Stimulated activated CD8-positive, alpha-beta memory T cell treated with anti-CD3 and anti-CD28 coated beads, Interleukin-12 subunit alpha, Interleukin-12 subunit beta, amount 100 ng/mL, for 24 hours (primary cell): Measurements from ENCODE around the gene CFAP20.

Experiments used
- DNase-seq: peaks from one replicate; pipeline ENCODE4 v3.0.0-alpha.2; 2020; ENCODE audit errors: extremely low read depth

CFAP20 gene

DNA sequence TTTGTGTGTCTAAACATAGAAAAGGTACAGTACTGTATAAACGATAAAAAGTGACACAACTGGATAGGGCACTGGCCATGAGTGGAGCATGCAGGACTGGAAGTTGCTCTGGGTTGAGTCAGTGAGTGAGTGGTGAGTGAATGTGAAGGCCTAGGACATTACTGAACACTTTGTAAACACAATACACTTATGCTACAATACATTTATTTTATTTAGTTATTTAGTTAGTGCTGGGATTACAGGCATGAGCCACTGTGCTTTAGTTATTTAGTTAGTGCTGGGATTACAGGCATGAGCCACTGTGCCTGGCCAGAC is 4.6 kb downstream of the CFAP20 start:
- DNase-seq = no peak

DNA sequence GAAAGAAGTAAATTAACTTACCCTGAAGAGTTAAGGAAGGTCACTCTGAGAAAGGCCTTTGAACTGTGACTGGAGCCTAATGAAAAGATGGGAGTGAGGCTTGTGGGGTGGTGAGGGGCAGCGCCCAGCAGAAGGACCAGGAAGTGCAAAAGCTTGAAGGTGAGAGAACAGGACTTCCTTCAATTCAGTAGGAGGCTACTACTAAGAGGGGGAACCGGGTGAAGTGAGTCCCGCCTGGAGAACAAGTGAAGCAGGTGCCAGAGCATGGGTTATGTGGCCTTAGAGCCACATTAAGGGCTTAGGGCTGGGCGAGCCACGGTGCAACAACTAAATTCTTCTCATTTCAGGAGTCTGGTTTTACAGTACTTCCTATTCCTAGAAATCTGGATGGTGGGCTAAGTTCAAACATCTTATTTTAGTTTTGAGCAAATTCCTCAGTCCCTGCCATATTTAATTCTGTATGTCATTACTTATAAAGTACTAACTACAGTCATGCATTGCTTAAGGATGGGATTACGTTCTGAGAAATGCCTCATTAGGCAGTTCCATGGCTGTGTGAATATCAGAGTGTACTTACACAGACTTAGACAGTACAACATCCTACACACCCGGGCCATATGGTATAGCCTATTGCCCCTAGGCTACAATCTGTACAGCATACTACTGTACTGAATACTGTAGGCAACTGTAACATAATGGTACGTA is 5.1 kb downstream of the CFAP20 start:
- no peak for DNase-seq

DNA sequence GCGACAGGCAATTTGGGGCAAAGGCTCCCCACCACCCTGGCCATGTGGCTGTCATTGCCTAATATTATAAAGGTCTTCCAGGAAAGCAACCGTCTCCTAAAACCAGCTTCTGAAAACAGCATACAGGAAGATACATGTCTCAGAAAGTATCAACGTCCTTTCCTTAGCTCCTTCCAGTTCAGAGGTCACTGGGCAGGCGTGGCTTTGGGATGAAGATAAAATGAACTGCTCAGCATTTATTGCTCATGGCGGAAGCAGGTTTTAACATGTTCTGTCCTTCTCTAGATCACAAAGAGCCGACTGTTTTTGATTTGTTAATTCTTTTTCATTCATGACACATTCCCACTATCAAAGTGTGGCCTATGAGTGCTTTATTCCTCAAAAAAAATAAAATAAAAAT is 8.0 kb downstream of the CFAP20 start:
- no peak for DNase-seq

DNA sequence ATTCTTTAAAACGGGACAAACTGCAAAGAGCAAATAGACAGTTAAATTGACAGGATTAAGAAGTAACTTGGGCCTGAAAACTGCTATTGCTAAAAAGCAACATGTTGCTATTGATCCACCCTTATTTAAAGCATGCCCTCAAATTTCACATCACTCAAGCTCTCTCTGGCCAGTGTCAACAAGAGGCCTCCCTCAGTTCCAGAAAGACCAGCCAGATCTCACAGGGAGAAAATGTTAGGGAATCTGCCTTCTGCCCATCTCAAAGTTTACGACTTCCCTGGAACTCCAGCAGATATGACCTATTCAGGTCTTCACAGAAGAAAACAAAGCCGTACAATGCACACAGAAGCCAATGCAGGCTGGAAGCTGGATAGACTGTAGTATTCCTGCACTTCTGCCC is 8.9 kb downstream of the CFAP20 start:
- DNase-seq = no peak

DNA sequence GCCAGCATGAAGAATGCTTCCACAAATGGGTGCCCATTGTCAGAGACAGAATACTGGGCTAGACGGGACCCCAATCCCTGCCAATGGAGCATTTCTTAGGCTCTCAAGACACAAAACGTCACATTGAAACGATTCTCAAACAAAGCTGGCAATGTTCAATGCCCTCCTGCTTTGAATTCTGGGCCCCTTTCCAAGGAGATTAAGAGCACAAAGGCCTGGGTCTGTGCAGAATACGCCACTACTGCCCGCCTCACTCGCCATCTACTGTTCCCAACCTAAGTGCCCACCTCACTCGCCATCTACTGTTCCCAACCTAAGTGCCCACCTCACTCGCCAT is 9.7 kb downstream of the CFAP20 start:
- no peak for DNase-seq

DNA sequence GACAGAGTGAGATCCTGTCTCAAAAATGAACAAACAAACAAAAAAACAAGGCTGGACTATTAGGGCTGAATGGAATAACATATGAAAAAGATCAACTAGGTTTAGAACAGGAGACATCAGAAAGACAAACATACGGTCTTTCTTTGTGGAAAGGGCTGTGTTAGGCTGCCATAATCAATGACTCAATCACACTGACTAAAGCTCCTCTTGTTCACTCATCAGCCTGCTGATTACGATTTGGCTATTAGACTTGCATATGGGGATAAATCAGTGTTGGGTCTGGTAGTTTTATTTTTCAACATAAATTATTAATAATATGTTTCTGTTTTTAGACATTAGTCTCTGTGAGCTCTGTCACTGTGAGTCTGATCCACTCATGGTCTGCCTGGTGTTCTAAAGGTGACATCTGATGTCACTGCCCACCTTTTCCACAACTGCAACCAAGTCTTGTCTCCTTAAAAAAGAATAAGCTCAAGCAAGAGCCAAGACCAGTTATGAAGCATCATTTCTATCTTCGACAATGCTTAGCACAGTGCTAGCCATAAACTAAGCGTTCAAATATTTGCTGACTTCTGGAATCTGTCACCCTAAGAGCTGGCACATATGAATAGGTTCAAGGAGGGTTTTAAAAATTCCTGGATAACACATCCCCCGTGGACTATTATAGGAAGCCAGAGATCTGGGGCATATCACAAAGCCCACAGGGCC is 10.2 kb downstream of the CFAP20 start:
- DNase-seq = no peak

DNA sequence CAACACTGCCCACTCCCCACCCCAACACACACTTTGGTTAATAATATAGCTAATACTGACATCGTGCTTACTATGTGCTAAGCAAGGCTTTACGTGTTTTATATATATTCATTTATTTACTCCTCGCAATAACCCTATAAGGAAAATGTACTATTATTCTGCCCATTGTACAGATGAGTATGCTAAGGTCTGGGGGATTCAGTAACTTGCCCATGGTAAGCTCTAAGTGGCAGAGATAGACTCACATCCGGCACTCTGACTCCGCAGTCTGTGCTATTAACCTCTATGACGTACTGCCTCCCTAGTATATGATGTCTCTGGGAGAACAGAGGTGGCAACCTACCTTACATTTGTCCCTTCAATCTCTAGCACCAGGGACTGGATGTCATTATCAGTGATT is 12.7 kb downstream of the CFAP20 start:
- no peak for DNase-seq

DNA sequence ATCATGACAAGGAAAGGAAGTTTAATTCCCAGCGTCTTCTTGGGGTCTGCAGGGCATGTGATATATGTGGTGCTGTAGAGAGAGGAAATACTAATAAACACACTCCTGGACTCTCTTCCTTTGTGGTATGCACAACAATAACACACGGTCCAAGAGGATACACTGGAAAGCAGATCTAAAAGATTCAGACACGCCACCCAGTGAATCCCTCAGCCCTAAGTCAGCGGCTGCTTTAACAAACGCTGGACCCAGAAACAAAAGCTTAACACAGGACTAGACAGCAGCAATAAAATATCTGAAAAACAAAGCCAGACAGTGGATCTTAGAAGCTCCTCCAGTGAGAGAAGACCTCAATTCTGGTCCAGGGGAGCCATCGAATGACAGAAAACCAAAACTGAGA is 13.1 kb downstream of the CFAP20 start:
- no peak for DNase-seq

DNA sequence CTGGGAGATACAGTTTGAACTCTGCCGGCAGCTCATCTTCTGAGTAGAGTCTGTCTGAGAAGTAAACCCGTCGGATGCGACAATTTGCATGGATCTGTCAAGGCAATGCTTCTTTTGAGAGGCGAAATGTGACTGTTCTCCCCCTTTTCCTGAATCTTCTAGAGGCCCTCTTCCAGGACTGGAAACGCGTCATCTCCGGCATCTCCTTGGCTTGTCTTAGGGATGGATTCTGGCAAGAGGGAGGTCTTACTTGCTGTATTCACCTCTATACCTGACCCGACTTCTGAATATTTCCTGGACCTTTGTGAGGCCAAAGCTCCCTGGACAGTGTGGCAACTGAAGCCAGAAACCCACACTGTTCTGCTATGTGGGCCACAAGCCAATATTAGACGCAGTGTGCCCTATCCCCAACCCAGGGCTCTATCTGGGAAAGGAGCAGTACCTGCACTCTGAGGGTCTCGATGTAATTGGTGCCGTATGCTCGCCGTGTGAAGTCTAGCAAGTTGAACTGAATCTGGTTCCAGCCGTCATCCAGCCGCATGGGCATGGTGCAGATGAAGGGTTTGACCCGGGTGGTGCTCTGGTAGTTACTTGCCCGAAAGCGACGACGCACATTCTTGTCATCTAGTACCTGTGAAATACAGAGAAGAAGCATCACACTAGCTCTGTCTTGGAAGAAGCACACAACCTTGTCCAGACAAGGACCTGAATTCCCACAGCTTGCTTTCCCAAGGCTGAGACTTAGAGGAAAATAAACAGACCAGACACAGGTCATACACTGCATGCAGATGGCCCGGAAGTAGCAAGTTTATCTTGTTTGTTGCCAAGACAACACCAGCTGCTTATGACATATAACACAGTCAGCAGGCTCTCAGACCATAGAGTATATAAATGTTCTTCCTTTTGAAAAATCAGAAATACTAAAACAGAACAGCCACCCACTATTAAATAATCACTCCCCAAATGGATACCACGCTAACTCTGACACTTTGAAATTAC is 14.1 kb downstream of the CFAP20 start:
- no peak for DNase-seq

DNA sequence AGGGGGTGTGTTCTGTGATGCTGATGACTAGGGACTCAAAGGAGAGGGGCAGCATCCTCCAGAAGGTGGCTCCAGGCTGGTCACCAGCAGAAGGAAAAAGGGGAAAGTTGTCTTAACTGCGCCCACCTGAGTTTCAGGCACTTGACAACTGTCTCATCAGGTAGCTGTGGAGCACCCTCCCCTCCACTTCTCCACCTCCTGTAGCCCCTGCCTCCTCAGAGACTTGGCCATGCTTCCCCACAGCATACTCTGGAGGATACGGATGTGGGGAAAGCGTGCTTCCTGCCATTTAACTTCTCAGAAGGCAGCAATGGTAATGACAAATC is 17.9 kb downstream of the CFAP20 start:
- DNase-seq = no peak

DNA sequence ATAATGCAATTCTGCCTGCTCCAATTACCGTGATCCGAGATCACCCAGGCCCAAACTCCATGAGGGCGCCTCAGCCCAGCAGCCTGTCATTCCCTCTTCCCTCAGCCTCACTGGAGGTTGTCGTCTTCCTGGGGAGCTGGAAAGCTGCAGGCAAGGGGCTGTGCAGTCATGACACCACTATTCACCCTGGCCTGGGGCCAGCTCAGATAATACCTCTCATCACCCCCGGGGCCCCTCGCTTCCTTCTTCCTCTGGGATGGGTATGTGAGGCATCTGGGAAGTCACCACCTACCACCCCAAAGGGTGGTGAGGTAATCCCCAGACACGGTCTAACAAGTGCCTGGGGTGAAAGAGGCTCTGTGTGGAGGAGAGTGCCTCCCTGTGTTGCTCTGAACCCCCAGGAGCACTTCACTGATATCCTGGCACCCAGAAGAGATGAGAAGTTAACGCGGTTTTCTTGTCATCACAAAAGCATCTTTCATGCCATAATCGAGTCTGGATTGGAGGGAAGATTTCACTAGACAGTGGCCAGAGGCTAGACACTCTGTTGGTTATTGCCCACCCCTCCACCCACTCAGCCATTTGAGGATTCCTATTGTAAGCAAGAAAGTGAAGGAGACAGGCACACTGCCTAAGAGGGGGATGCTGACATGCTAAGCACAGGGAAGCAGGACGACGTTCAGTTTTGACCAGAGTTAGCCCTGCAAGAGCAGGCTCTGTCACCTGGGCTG is 18.4 kb downstream of the CFAP20 start:
- no peak for DNase-seq

DNA sequence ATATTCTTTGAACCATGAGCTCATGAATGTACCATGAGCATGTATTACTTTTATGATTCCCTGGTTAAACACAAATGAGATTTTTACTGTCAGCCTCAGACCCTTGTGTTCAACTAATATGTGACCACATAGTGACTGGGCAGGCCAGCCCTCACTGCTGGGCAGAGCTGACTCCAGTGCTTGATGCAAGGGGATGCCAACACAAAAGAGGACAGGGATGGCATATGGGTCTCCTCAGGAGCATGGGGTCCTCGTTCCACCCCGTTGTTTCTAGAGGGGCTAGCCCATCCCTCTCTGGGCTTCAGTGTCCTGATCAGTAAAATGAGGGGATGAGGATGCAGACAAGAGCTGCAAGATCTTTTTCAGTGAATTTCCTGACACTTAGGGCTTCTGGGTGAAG is 19.3 kb downstream of the CFAP20 start:
- DNase-seq = no peak

DNA sequence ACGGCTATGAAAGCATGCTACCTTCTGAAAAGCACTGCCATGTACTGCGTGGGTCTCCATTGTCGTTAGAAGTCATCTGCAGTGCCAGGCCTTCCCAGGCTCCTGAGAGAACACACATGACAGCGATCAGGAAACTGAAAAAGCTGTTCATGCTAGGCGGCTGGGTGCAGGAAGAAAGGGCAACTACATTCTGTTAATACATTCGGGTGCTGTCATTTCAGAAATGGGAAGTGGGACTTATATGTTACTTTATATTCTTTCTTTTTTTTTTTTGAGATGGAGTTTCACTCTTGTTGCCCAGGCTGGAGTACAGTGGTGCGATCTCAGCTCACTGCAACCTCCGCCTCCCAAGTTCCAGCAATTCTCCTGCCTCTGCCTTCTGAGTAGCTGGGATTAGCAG is 19.9 kb downstream of the CFAP20 start:
- DNase-seq = no peak

DNA sequence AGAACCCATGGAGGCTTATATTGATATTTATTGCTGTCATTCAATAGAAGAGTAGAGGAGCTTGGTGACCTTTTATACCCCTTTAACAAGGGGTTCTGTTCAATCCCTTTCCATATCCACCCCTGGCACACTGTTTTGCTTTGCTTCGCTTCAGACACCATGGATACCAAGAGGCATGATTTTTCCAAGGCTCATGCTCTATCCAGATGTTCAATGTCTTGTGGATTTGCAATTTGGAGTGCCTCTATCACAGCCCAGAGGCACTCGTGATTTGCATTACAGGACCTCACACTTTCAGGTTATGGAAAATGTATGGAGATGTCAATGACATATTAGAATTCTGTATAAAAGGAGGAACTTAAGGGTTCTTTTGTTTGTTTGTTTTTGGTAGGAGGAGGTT is 21.5 kb downstream of the CFAP20 start:
- no peak for DNase-seq

DNA sequence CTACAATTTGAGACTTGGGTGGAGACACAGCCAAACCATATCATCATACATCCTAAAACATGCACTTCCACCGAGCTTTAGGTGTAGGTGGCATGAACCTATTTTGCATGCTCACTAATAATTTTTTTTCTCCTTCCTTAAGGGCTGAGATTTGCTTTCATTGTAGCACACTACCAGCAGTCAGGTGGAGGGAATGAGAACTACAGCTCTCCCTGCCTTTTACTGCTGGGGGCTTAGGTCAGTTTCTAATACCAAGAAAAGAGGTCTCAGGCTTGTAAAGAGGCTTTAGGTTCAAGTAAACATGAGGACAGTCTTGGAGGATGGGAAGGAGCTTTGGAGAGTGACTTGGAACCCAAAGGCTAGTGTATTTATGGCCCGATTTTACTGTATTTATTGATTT is 22.0 kb downstream of the CFAP20 start:
- DNase-seq = no peak

DNA sequence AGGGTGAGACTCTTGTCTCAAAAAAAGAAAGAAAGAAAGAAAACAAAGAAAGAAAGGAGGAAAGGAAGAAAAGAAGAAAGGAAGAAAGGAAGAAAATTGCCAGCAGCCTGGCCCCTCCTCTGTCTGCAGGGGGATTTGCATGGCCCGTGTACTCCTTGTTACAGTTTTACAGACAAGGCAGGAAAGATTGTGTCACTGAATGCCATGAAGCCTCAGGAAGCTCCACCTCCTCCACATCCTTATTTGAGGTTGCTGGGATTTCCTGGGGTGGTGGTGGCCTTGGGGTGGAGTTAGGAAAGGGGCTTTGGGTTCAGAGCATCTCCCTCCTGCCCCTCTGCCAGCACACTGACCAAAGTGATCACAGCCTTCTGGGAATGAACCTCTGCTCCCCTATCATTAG is 23.6 kb downstream of the CFAP20 start:
- DNase-seq = no peak

DNA sequence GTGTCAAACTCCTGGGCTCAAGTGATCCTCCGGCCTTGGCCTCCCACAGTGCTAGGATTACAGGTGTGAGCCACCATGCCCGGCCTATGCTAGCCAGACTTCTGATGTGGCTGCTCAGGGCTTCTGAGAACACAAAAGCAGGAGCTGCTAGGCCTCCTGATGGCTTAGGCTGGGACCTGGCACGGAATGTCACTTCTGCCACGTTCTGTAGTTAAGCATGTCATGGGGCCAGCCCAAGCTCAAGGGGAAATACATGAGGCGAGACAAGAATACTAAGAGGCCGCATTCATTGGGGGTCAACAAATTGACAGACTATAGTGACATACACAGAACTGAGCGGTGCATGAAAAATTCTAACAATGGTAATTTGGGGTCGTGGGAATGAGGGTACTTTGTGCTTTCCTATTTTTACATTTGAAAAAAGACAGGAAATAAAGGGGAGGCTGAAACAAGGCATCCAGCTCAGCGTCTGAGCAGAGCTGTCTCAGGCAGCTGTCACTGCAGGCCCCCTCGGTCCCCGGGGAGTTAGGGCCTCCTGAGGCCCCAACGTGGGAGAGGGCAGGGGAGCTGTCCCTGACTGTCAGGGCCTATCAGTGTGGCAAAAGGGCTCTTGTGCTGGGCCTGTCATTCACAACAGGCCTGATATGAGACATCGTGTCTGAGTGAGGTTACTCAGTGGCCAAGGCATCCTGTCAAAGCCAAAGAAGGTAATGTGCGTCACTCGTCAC is 26.4 kb downstream of the CFAP20 start:
- DNase-seq = no peak

DNA sequence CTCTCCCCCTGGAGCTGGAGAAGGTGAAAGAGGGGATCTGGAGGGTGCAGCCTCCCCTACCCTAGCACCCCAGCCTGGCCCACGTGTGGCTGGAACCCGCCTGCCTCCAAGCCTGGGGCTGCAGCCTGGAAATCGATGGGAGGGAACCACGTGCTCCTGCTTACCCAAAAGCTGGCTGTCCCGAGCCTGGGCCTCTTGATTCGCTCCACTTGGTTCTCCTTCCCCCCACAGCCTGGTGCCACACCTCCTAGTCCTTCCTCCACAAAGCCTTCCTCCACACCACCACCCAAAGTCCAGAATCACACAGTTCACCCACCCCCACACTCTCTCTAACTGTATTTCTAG is 29.3 kb downstream of the CFAP20 start:
- no peak for DNase-seq

DNA sequence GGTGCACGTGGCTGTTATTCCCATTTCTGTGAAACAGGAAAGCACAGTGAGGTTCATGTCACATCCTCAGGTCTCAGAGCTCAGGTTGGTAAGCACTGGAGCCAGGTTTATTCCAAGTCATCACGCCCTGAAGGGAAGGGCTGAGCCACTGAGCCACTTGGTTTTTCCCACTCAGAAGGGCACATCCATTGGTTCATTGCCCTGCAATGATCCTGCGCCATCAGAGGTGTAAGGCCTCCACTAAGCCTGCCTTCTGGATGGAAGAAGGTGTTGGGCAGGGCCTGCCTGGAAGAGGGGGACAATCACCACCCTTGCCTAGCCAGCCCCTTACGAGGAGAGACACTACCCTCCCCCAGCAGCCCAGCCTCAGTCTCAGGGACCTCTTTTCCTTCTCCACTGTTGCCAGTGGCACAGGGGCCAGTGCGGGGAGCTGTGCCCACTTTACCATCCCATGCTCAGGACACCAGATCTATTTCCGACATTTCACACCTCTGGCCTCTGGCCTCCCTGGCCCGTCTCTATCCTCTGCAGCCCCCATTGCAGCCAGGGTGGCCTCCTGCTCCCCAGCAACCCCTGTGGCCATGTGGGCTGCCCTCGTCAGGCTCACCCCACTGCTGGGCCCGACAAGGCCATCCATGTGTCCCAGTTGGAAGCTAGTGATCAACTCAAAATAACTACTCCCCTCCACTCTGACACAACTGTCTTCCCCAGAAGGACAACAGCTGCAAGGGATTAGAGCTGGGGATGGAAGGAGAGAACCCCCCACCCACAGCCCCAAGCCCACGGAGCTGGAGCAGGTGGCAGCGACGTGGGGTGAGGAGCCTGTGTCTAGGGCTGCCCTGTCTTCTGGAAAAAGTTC is 29.9 kb downstream of the CFAP20 start:
- DNase-seq = no peak

DNA sequence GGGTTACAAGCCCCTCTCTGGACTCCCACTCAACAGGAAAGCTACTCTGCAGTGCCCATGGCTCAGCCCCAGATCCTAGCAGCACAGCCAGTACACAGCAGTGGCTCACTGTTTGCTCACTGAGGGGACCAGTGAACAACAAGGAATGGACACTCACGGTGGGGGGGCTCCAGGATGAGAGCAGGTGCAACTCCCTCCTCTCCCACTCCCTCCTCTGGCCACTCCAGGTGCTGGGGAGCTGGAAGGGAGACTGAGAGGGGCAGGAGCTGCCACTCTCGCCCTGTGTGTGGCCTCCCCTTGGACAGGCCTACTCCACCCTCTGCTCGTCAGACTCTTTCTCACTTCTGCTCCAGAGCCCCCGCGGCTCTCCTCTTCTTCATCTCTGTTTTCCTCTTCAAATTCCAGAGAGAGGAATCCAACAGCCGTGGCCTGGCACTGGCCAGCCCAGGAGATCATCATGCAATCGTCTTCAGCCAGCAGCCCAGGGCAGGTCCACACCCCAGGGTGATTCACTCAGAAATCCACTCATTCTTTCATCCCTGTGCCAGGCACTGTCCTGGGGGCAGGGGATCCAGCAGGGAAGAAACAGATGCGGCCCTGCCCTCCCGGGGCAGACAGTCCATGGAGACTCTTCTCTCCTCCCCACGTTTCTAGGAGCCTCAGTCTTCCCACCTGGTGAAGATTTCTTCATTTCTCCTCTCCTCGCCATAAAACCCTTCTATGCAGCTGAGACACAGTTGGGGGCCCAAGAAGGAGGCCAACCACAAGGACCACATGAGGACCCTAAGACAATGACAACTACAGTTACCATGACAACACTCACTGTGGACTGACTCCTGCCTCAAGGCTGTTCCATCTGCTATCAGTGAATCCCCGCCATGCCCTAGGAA is 30.7 kb downstream of the CFAP20 start:
- DNase-seq = no peak
